K562 (cell line): Measurements from ENCODE around the gene ATP6V1G2. TPM values are rescaled to one million over a fixed set of nuclear protein-coding genes. Genes with fewer than 3 reads are reported as not detected.

Experiments used
- ARNT ChIP-seq, 2 experiments: fragments of 450-650 bp; IDR thresholded peaks; 2 replicates each; pipeline ENCODE4 v1.6.1; 2016; ENCODE audit warnings: mild to moderate bottlenecking in 1 of 2
- BCL6 ChIP-seq: fragments of 250-450 bp; sonication (Bioruptor Pico); IDR thresholded peaks from 2 replicates; pipeline ENCODE4 v1.4.0; 2020
- CREB3L1 ChIP-seq: fragments of 450-650 bp; IDR thresholded peaks from 2 replicates; pipeline ENCODE4 v1.6.1; 2014; ENCODE audit warnings: low read depth, mild to moderate bottlenecking, moderate library complexity, borderline replicate concordance
- DACH1 ChIP-seq: fragments of 450-650 bp; IDR thresholded peaks from 2 replicates; pipeline ENCODE4 v1.6.1; 2018; ENCODE audit not compliant: partially characterized antibody
- DIDO1 ChIP-seq: fragments of 450-650 bp; IDR thresholded peaks from 2 replicates; pipeline ENCODE4 v1.6.1; 2016; ENCODE audit warnings: low read depth, missing biosample characterization, missing genetic modification characterization
- ELF4 ChIP-seq: fragments of 450-650 bp; formaldehyde crosslinking; IDR thresholded peaks from 2 replicates; pipeline ENCODE4 v1.4.0; 2022; ENCODE audit warnings: missing genetic modification characterization
- FUS ChIP-seq: fragments of 200-400 bp; formaldehyde crosslinking; optimal IDR thresholded peaks from 2 replicates; pipeline ENCODE3; 2017; ENCODE audit warnings: low read depth, low read length
- MIER1 ChIP-seq: fragments of 450-650 bp; IDR thresholded peaks from 2 replicates; pipeline ENCODE4 v1.6.1; 2016; ENCODE audit warnings: antibody characterized with exemption, mild to moderate bottlenecking, low read depth
- NRF1 ChIP-seq, 2 experiments: fragments of 450-650 bp; IDR thresholded peaks in 1 of 2; conservative IDR thresholded peaks in 1 of 2; 2 replicates each; pipeline ENCODE4 v1.6.1; 2014; ENCODE audit warnings: mild to moderate bottlenecking in 2 of 2
- PCBP2 ChIP-seq: fragments of 200-400 bp; formaldehyde crosslinking; IDR thresholded peaks from 2 replicates; pipeline ENCODE4 v1.6.1; 2018; ENCODE audit warnings: low read length, low read depth, mild to moderate bottlenecking, moderate library complexity; ENCODE audit not compliant: poor library complexity, severe bottlenecking
- PKNOX1 ChIP-seq: fragments of 450-650 bp; IDR thresholded peaks from 2 replicates; pipeline ENCODE4 v1.6.1; 2016
- PTRF ChIP-seq: fragments of 450-650 bp; IDR thresholded peaks from 2 replicates; pipeline ENCODE4 v1.6.1; 2016; ENCODE audit warnings: mild to moderate bottlenecking, missing genetic modification characterization, missing compliant biosample characterization
- RBM22 ChIP-seq: fragments of 200-400 bp; formaldehyde crosslinking; IDR thresholded peaks from 2 replicates; pipeline ENCODE4 v1.6.1; 2018; ENCODE audit warnings: low read length, low read depth; ENCODE audit not compliant: poor library complexity, severe bottlenecking
- SMARCB1 ChIP-seq: IDR thresholded peaks from 2 replicates; pipeline ENCODE4 v1.6.1; 2011; ENCODE audit warnings: improper control_type of control experiment, low read depth; ENCODE audit not compliant: insufficient read length
- SOX6 ChIP-seq: fragments of 450-650 bp; IDR thresholded peaks from 2 replicates; pipeline ENCODE4 v1.6.1; 2014; ENCODE audit warnings: mild to moderate bottlenecking
- SRSF9 ChIP-seq: fragments of 200-400 bp; formaldehyde crosslinking; IDR thresholded peaks from 2 replicates; pipeline ENCODE4 v1.6.1; 2017; ENCODE audit warnings: low read depth, low read length, borderline replicate concordance
- THRAP3 ChIP-seq: fragments of 450-650 bp; IDR thresholded peaks from 2 replicates; pipeline ENCODE4 v1.6.1; 2016; ENCODE audit warnings: mild to moderate bottlenecking, inconsistent platforms, borderline replicate concordance
- YY1 ChIP-seq, 3 experiments: IDR thresholded peaks; 2 replicates each; pipeline ENCODE4 v1.6.1; 2011; ENCODE audit warnings: low read length in 2 of 3, mild to moderate bottlenecking in 2 of 3, moderate library complexity in 2 of 3, borderline replicate concordance in 1 of 3, control low read depth in 1 of 3, low read depth in 1 of 3; ENCODE audit not compliant: insufficient read depth in 3 of 3, insufficient replicate concordance in 2 of 3, control insufficient read depth in 1 of 3, insufficient read length in 1 of 3; ENCODE audit errors: extremely low read depth in 1 of 3
- ZNF239 ChIP-seq: fragments of 250-450 bp; sonication (Bioruptor Pico); IDR thresholded peaks from 2 replicates; pipeline ENCODE4 v1.4.0; 2020; ENCODE audit warnings: mild to moderate bottlenecking
- ZNF277 ChIP-seq: fragments of 250-450 bp; sonication (Bioruptor Pico); IDR thresholded peaks from 2 replicates; pipeline ENCODE4 v1.8.0; 2022; ENCODE audit warnings: inconsistent platforms, mild to moderate bottlenecking, moderate library complexity, borderline replicate concordance
- ZNF282 ChIP-seq: sonication (generic); formaldehyde crosslinking; IDR thresholded peaks from 2 replicates; pipeline ENCODE4 v1.8.1; 2023; ENCODE audit warnings: missing genetic modification reagents
- ZNF583 ChIP-seq: fragments of 250-450 bp; sonication (Bioruptor Pico); IDR thresholded peaks from 2 replicates; pipeline ENCODE4 v1.4.0; 2020
- ZNF655 ChIP-seq: fragments of 250-450 bp; sonication (Bioruptor Pico); IDR thresholded peaks from 2 replicates; pipeline ENCODE4 v1.5.0; 2021
- polyA plus RNA-seq, 8 experiments: library from polyadenylated mRNA; depleted of rRNA in 4 of 8; stranded (reverse) in 5 of 8; unstranded in 3 of 8; fragments of >200 nt; fragmentation: Nextera tagmentation in 2 of 8; fragmentation: Illumina TruSeq in 1 of 8; extraction: Ambion mirVana in 2 of 8; extraction: Trizol in 1 of 8; gene quantifications; 2 replicates each; pipeline versions ENCODE4 v1.2.1 to v1.2.3, GENCODE V29; 2011 to 2014; ENCODE audit warnings: inconsistent platforms in 1 of 8, missing spikeins in 1 of 8
- total RNA-seq, 7 experiments: library from RNA; depleted of rRNA in 6 of 7; stranded (reverse); fragments of >200 nt in 6 of 7; fragmentation: Illumina TruSeq in 2 of 7; extraction: Trizol in 2 of 7; gene quantifications; 2 replicates each; pipeline versions ENCODE4 v1.2.1 to v1.2.3, GENCODE V29; 2011 to 2021; ENCODE audit warnings: low replicate concordance in 1 of 7

The ATP6V1G2 gene
- total and polyA plus RNA-seq, 9 of the 15 experiments (the other 6 are each of a cell fraction or from before 2014, with no cell fraction given): 0.14 to 1.5 (median 0.33) TPM

DNA sequence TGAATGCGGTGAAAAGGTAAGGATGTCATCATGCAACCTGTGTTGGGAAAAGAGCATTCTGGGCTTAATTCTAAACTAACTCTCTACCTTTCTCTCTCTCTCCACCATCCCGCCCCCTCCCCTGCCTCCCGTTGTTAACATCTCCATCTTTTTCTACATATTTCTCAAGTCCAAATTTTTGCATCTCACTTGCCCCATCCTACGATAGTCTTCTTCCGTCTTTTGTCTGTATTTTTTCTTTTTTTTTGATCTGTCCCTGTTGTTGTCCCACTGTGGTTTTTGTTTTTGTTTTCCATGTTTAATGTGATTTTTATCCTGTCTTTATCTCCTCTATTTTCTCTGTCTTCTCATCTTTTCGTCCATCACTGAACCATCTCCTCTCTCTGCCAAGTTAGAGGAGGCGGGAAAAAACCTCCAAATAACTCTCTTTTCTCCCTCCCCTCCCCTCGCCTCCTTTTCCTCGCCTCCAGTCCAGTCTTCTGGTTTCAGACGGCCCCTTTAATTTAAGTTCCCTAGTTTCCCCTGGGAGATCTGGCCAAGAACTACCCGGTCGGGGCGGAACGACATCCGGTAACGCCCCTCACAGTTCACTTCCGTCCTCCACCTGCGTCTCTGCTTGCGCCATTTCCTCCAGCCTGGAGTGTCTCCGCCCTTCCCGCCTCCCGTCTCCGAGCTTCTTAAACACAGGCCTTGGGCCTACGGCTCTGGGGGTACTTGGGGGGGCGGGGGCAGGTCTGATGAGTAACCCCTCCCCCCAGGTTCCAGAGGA lies 734 bp upstream of the ATP6V1G2 start, which contains the start of gene NFKBIL1 (continued):
- no peak for TF ChIP-seq FUS
- no peak for TF ChIP-seq SMARCB1
- TF ChIP-seq YY1 (IDR thresholded peaks at IDR 0.05; ENCODE audit: borderline replicate concordance in 1 of 3, control insufficient read depth in 1 of 3, extremely low read depth in 1 of 3, insufficient read depth in 3 of 3, insufficient read length in 1 of 3, insufficient replicate concordance in 2 of 3, low read depth in 1 of 3, low read length in 2 of 3): peak; percentile 53 to 95 (median 83)
- TF ChIP-seq PKNOX1: peak; percentile 91
- TF ChIP-seq CREB3L1: no peak
- TF ChIP-seq RBM22: no peak
- no peak for TF ChIP-seq ZNF277
- no peak for TF ChIP-seq ZNF239 (CRISPR knock-in tag)
- TF ChIP-seq PTRF: no peak
- no peak for TF ChIP-seq BCL6
- TF ChIP-seq ELF4 (CRISPR knock-in tag): 0 out of 2 replicates have a peak, but pooled peaks have one; percentile 65
- TF ChIP-seq DACH1: peak; percentile 18
- peak; percentile 85 to 86; a peak in 3 of 4 replicates for TF ChIP-seq ARNT (IDR thresholded peaks at IDR 0.05)
- TF ChIP-seq ZNF282 (CRISPR knock-in tag): no peak
- TF ChIP-seq ZNF655 (CRISPR knock-in tag): no peak
- TF ChIP-seq SRSF9: no peak
- 0 out of 2 replicates have a peak, but pooled peaks have one; percentile 72 for TF ChIP-seq ZNF583 (CRISPR knock-in tag)
- peak; percentile 51; the same call in 1 of the 2 replicates for TF ChIP-seq SOX6
- peak; percentile 84; the same call in 1 of the 2 replicates for TF ChIP-seq THRAP3
- TF ChIP-seq DIDO1 (tag): peak; percentile 92
- no peak for TF ChIP-seq PCBP2
- peak; percentile 73 to 81 for TF ChIP-seq NRF1 (conservative IDR thresholded peaks at IDR 0.05 in 1 of 2, IDR thresholded peaks at IDR 0.05 in 1 of 2)
- peak; percentile 80 for TF ChIP-seq MIER1
